Gastrocnemius medialis (tissue), 4 donors: ENCODE measurements around the gene SRGAP2B. TPM values are rescaled to one million over a fixed set of nuclear protein-coding genes. Genes with fewer than 3 reads are reported as not detected.
A peak's percentile ranks its signal among the peaks of the same experiment; 100 is the strongest.
"Not testable (repeated sequence)": the region's sequence is repeated elsewhere in the genome, so short reads cannot be mapped to it uniquely, and the experiment has no call there.

Experiments used
- ATAC-seq, 2 donors: fragments of 150-250 bp; one replicate each; pipeline ENCODE4 v1.9.1; 2016
- DNase-seq, 2 donors: peaks; one replicate each; pipeline ENCODE4 v3.0.0-alpha.2; 2019
- H3K27ac ChIP-seq, 4 donors: fragments of 200-600 bp; sonication (generic); 1 replicate in 1 of 4; 2 replicates in 3 of 4; pipeline ENCODE4 v1.5.1; 2016 to 2018; ENCODE audit warnings: mild to moderate bottlenecking in 2 of 4, moderate library complexity in 1 of 4
- H3K27me3 ChIP-seq, 3 donors: fragments of 200-600 bp; sonication (generic) in 2 of 3; 1 replicate in 1 of 3; 2 replicates in 2 of 3; pipeline versions ENCODE4 v1.5.1 to v1.6.0; 2016 to 2019; ENCODE audit warnings: mild to moderate bottlenecking in 1 of 3, moderate library complexity in 1 of 3
- H3K36me3 ChIP-seq, 2 donors: fragments of 200-600 bp; sonication (generic) in 1 of 2; one replicate each; pipeline ENCODE4 v1.5.1; 2017 to 2018
- H3K4me1 ChIP-seq, 2 donors: fragments of 200-600 bp; sonication (generic) in 1 of 2; one replicate each; pipeline ENCODE4 v1.5.1; 2016 to 2017; ENCODE audit warnings: mild to moderate bottlenecking in 2 of 2
- H3K4me3 ChIP-seq, 4 donors: fragments of 200-600 bp; sonication (generic) in 3 of 4; 1 replicate in 1 of 4; 2 replicates in 3 of 4; pipeline ENCODE4 v1.5.1; 2016 to 2019; ENCODE audit warnings: mild to moderate bottlenecking in 2 of 4
- H3K9me3 ChIP-seq, 3 donors: fragments of 200-600 bp; sonication (generic) in 2 of 3; 1 replicate in 1 of 3; 2 replicates in 2 of 3; pipeline ENCODE4 v1.5.1; 2016 to 2019
- in situ Hi-C, 4 donors: fragments of 200-750 bp; cut with MboI; loops; one replicate each; pipeline versions ENCODE4 v1.15.0 to v1.8.0; 2017; ENCODE audit warnings: low sequenced_read_pairs in 4 of 4
- intact Hi-C: fragments of 100-400 bp; cut with DNase I; formaldehyde crosslinking; loops from one replicate; pipeline ENCODE4 v1.15.1; 2023; ENCODE audit warnings: low total_unique reads
- total RNA-seq, 4 donors: library from RNA; depleted of rRNA; stranded (reverse); fragments of >200 nt; gene quantifications; one replicate each; pipeline versions ENCODE4 v1.1.0 to v1.2.3, GENCODE V29; 2016

SRGAP2B gene
- total RNA-seq, 4 donors from 2014 or later = 1.4 to 10.5 (median 3.3) TPM

GRCh38 chr1:144894454-144895201, 200.5 kb downstream of the SRGAP2B start:
- in situ Hi-C loops, H3K4me3 ChIP-seq: not testable (repeated sequence)

DNA sequence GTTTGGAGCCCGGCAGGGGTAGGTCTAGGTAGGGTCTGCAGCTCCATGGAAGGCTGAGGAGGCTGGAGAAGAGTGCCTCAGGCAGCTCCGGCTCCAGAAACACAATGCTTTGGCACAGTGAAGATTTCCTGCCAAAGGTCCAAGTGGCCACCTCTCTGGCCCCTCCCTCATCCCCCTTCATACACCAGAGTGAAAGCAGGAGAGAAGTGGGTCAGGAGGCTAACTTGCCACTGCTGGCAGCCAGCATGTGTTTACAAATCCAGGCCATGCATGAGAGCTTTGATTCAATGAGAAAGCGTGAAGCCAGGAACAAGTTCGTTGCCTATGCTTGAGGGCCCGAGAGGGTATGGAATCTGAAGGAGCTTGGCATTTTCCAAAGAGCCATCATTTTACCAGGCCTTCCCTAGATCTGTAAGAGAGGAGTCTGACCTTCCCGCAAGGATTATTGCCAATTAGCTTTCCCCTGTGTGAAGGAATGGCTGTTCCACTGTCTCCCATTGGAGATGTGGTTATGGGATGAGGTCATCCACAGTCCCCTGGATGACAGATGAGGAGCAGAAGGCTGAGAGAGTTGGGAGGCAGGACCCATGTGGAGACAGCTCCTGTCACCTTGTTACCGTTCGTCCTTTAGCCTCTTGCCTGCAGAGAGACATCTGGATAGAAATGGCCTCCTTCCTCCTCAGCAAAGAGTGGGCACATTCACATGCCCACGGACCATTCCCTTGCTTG, 201.3 kb downstream of the SRGAP2B start:
- H3K27me3 ChIP-seq, H3K9me3 ChIP-seq, ATAC-seq, H3K4me3 ChIP-seq, H3K36me3 ChIP-seq, intact Hi-C loops, in situ Hi-C loops, DNase-seq, H3K4me1 ChIP-seq, H3K27ac ChIP-seq: not testable (repeated sequence)

More at GRCh38 chr1:144894454-144895201, 200.5 kb downstream of the SRGAP2B start:
- DNase-seq, H3K36me3 ChIP-seq, H3K9me3 ChIP-seq, H3K27me3 ChIP-seq, H3K4me1 ChIP-seq, intact Hi-C loops, H3K27ac ChIP-seq: not testable (repeated sequence)
- peak; percentile 64 to 67 for ATAC-seq

GRCh38 chr1:144893062-144893461, 202.1 kb downstream of the SRGAP2B start:
- peak in 1 of 2 donors; percentile 34 for ATAC-seq
- intact Hi-C loops, H3K27me3 ChIP-seq, H3K27ac ChIP-seq, DNase-seq, in situ Hi-C loops, H3K9me3 ChIP-seq, H3K4me3 ChIP-seq, H3K36me3 ChIP-seq, H3K4me1 ChIP-seq: not testable (repeated sequence)

- H3K36me3 ChIP-seq, H3K4me3 ChIP-seq, intact Hi-C loops, ATAC-seq, H3K4me1 ChIP-seq, in situ Hi-C loops, H3K27ac ChIP-seq, DNase-seq, H3K9me3 ChIP-seq, H3K27me3 ChIP-seq: not testable (repeated sequence)
Observed at GRCh38 chr1:144889450-144890115, 205.5 kb downstream of the SRGAP2B start.

DNA sequence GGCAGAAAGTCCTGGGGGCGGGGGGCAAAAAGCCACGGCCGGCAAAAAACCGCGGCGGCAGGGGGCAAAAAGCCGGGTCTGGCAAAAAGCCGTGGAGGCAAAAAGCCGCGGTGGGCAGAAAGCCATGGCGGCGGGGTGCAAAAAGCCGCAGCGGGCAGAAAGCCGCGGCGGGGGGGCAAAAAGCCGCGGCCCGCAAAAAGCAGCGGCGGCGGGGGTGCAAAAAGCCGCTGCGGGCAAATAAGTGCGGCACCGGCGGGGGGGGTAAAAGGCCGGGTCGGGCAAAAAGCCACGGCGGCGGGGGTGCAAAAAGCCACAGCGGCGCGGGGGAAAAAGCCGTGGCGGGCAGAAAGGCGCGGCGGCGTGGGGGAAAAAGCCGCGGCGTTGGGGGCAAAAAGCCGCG, 212.1 kb downstream of the SRGAP2B start:
- peak overlapping the region; percentile 15 to 78 (median 60) for H3K4me3 ChIP-seq
- H3K27me3 ChIP-seq, H3K9me3 ChIP-seq, in situ Hi-C loops, H3K4me1 ChIP-seq, H3K27ac ChIP-seq, intact Hi-C loops, ATAC-seq, H3K36me3 ChIP-seq: not testable (repeated sequence)
- peak in 1 of 2 donors; percentile 1 for DNase-seq

DNA sequence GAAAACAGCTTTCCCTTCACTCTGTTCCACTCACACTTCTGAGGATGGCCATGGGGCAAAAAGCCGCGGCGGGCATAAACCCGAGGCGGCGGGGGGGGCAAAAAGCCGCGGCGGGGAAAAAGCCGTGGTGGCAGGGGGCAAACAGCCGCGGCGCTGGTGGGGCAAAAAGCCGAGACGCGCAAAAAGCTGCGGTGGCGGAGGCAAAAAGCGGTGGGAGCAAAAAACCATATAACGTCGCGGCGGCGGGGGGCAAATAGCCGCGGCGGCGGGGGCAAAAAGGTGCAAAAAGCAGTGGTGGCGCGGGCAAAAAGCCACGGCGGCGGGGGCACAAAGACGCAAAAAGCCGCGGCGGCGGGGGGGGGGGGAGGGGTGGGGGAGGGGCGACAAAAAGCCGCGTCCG, 212.8 kb downstream of the SRGAP2B start:
- H3K4me3 ChIP-seq, H3K4me1 ChIP-seq, DNase-seq, intact Hi-C loops, H3K9me3 ChIP-seq, in situ Hi-C loops, H3K27me3 ChIP-seq, H3K36me3 ChIP-seq, ATAC-seq, H3K27ac ChIP-seq: not testable (repeated sequence)

GRCh38 chr1:144858607-144859006, 236.5 kb downstream of the SRGAP2B start:
- DNase-seq = peak in 1 of 2 donors; percentile 2
- H3K27me3 ChIP-seq, H3K4me3 ChIP-seq, H3K4me1 ChIP-seq, H3K27ac ChIP-seq, in situ Hi-C loops, H3K36me3 ChIP-seq, intact Hi-C loops, H3K9me3 ChIP-seq, ATAC-seq: not testable (repeated sequence)

Other genes starting within 250 kb of the SRGAP2B start
- not detected for gene FAM72D, start 646 bp upstream of the SRGAP2B start, total RNA-seq
- gene PPIAL4D, start 146.8 kb upstream of the SRGAP2B start, total RNA-seq = not detected